ENCODE data around the gene IGF2. TPM values are rescaled to one million over a fixed set of nuclear protein-coding genes. Genes with fewer than 3 reads are reported as not detected.

Gene IGF2
- total and polyA plus RNA-seq, 2 of the 8 experiments (the other 6 are each of a cell fraction or from before 2014, with no cell fraction given) = 0.74 to 1.5 TPM

DNA sequence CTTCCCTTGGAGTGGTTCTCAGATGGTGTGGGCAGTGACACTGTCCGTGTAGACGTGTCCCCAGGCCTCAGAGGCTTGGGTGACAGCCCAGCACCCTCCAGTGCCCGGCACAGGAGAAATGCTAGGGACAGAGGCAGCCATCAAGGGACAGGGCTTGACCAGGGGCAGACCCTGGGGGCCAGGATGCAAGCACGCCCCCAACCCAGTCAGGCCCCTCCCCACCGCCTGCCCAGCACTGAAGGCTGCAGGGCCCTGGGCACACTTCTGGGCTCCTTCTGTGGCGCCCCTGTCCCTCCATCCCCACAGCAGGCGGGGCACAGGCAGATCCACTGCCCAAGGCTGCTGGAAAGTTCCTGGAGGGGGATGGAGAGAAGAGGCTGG is 11.1 kb downstream of the IGF2 start:
- no peak overlapping the region for H3K56ac ChIP-seq (replicated peaks; ENCODE audit: insufficient read length, low read depth, low read length)
- CTCF ChIA-PET (ENCODE audit: partially characterized antibody) = interaction anchor here (1.5 to 1.9 kb wide), 3 partner anchors 7 to 294 kb away, joined by 4 to 5 read pairs (median 4); partner anchors contain the start of gene SYT8

More for the DNA sequence above, 11.1 kb downstream of the IGF2 start:
- Histone ChIP-seq H3K36me3 (ENCODE audit: control insufficient read depth in 2 of 4, insufficient read depth in 4 of 4, low read length in 3 of 4) (no peaks in the 10 kb centered on the region), H3K4me3 (ENCODE audit: extremely low read depth in 1 of 4, insufficient read depth in 2 of 4, low read depth in 3 of 4, low read length in 4 of 4) (no peak overlapping the region), H4K91ac (replicated peaks; ENCODE audit: insufficient read length, low read length) (no peak overlapping the region), H4K8ac (ENCODE audit: extremely low read depth, insufficient read depth, low read length) (no peak overlapping the region; the same call in 1 of the 2 replicates), H4K20me1 (replicated peaks in 1 of 2; ENCODE audit: control insufficient read depth in 1 of 2, insufficient read depth in 2 of 2, low read length in 2 of 2) (peaks cover 0 to 8% of the 10 kb centered on the region in 2 experiments), H2BK20ac (ENCODE audit: low read length) (no peak overlapping the region), H4K5ac (ENCODE audit: insufficient read length, low read depth, low read length) (no peak overlapping the region), H3K27me3 (replicated peaks in 1 of 4; ENCODE audit: control insufficient read depth in 3 of 4, extremely low read depth in 1 of 4, insufficient read depth in 3 of 4, low read length in 3 of 4) (peaks cover 0 to 7% (median 0%) of the 10 kb centered on the region in 4 experiments; a peak in 2 of 7 replicates), H2BK5ac (ENCODE audit: low read depth, low read length) (no peak overlapping the region), H3K4ac (replicated peaks; ENCODE audit: insufficient read length, low read depth, low read length) (no peak overlapping the region), H3K4me2 (ENCODE audit: insufficient read depth in 1 of 2, low read depth in 2 of 2, low read length in 2 of 2) (no peak overlapping the region), H2AK5ac (ENCODE audit: low read depth, low read length) (no peak overlapping the region), H3K9ac (replicated peaks in 1 of 4; ENCODE audit: extremely low read depth in 1 of 4, low read depth in 3 of 4, low read length in 3 of 4) (no peak overlapping the region), H3K79me2 (ENCODE audit: control insufficient read depth in 1 of 2, insufficient read depth in 2 of 2, low read length in 2 of 2) (no peaks in the 10 kb centered on the region), H3K4me1 (replicated peaks in 1 of 4; ENCODE audit: control insufficient read depth in 3 of 4, insufficient read depth in 4 of 4, low read length in 3 of 4) (peaks cover 0 to 2% (median 0%) of the 10 kb centered on the region in 4 experiments; a peak in 1 of 7 replicates), H3K14ac (ENCODE audit: insufficient read length) (no peak overlapping the region), H3K79me1 (ENCODE audit: low read depth, low read length) (no peaks in the 10 kb centered on the region), H2BK15ac (ENCODE audit: low read length) (no peak overlapping the region), H3K9me3 (ENCODE audit: insufficient read depth in 2 of 2, low read depth in 1 of 2, low read length in 1 of 2) (no peaks in the 10 kb centered on the region; a peak in 1 of 4 replicates), H2BK12ac (ENCODE audit: low read depth, low read length) (no peak overlapping the region), H3K23me2 (ENCODE audit: low read depth, low read length) (peaks cover 22% of the 10 kb centered on the region; the same call in 1 of the 2 replicates), H2AFZ (ENCODE audit: low read length) (no peak overlapping the region), H3K27ac (ENCODE audit: low read depth, low read length) (no peak overlapping the region), H3K23ac (ENCODE audit: insufficient read length) (no peak overlapping the region), H3K18ac (ENCODE audit: extremely low read depth, low read length) (no peak overlapping the region), H2BK120ac (replicated peaks; ENCODE audit: low read depth, low read length) (no peak overlapping the region)
- WGBS, 2 experiments (ENCODE audit: extremely low coverage in 1 of 2, insufficient coverage in 1 of 2, insufficient read length in 1 of 2, insufficient replicate concordance in 2 of 2, low coverage in 1 of 2, low lambda C conversion rate in 2 of 2, missing lambda C conversion rate in 1 of 2) = 76% methylated on average over 5 of the region's 7 CpGs; no CpG with 5 or more reads in 1 of the 2 experiments
- DNase-seq (ENCODE audit: low read depth in 1 of 2, low spot score in 2 of 2) (no peak), FAIRE-seq (no peak)
- TF ChIP-seq PHF8 (conservative IDR thresholded peaks at IDR 0.05; ENCODE audit: low read depth, low read length) (no peak), KDM5A (IDR thresholded peaks at IDR 0.05; ENCODE audit: low read length) (no peak), TAF7 (optimal IDR thresholded peaks at IDR 0.05; ENCODE audit: borderline replicate concordance, low read depth, low read length) (no peak), POU5F1 (IDR thresholded peaks at IDR 0.05; ENCODE audit: low read depth, low read length) (no peak), SIRT6 (IDR thresholded peaks at IDR 0.05; ENCODE audit: low read length) (no peak), YY1 (IDR thresholded peaks at IDR 0.05; ENCODE audit: low read depth, low read length) (no peak), ZNF274 (IDR thresholded peaks at IDR 0.05; ENCODE audit: borderline replicate concordance, extremely low read depth, low read length) (no peak), HDAC2 (IDR thresholded peaks at IDR 0.05; ENCODE audit: borderline replicate concordance in 1 of 2, low read depth in 2 of 2, low read length in 2 of 2) (no peak)
- TF ChIP-seq, protein P1, sequence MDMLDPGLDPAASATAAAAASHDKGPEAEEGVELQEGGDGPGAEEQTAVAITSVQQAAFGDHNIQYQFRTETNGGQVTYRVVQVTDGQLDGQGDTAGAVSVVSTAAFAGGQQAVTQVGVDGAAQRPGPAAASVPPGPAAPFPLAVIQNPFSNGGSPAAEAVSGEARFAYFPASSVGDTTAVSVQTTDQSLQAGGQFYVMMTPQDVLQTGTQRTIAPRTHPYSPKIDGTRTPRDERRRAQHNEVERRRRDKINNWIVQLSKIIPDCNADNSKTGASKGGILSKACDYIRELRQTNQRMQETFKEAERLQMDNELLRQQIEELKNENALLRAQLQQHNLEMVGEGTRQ (IDR thresholded peaks at IDR 0.05; ENCODE audit: low read length) = no peak
- POLR2A ChIA-PET (ENCODE audit: partially characterized antibody) = interaction anchor here (1.0 kb wide), 1 partner anchor 9 kb away, joined by 3 read pairs; no protein-coding TSS in a partner anchor

Measured in H1 (cell line).